NCI-H526 treated with DMSO at 0.1 percent for 48 hours (cell line): ENCODE data around the gene MFAP4.

Experiments
- DNase-seq: peaks from one replicate; lab custom pipeline; 2025; lab: John Stamatoyannopoulos, UW

The MFAP4 gene

GRCh38 chr17:19348081-19348650 is 38.8 kb downstream of the MFAP4 start:
- DNase-seq: no peak

- no peak for DNase-seq
These were observed 39.5 kb downstream of the MFAP4 start for GRCh38 chr17:19347323-19348080.

- DNase-seq: peak; percentile 36
These were observed 40.4 kb downstream of the MFAP4 start for GRCh38 chr17:19346351-19347255.

GRCh38 chr17:19345486-19346350 is 41.3 kb downstream of the MFAP4 start:
- no peak for DNase-seq

- no peak for DNase-seq
These were observed 41.9 kb downstream of the MFAP4 start for GRCh38 chr17:19345067-19345460.

GRCh38 chr17:19344311-19345066 is 42.5 kb downstream of the MFAP4 start:
- no peak for DNase-seq

GRCh38 chr17:19343671-19344151 is 43.3 kb downstream of the MFAP4 start:
- no peak for DNase-seq

GRCh38 chr17:19343256-19343630 is 43.7 kb downstream of the MFAP4 start:
- no peak for DNase-seq

- DNase-seq: no peak
These were observed 44.3 kb downstream of the MFAP4 start for GRCh38 chr17:19342611-19343255.

- DNase-seq: no peak
These were observed 45.1 kb downstream of the MFAP4 start for GRCh38 chr17:19341641-19342610.

GRCh38 chr17:19341211-19341631 is 45.8 kb downstream of the MFAP4 start:
- no peak for DNase-seq

GRCh38 chr17:19339341-19339815 is 47.6 kb downstream of the MFAP4 start:
- peak; percentile 47 for DNase-seq

GRCh38 chr17:19338031-19338990 is 48.7 kb downstream of the MFAP4 start:
- no peak for DNase-seq

- no peak for DNase-seq
These were observed 49.3 kb downstream of the MFAP4 start for GRCh38 chr17:19337712-19338023.

GRCh38 chr17:19336938-19337711 is 49.9 kb downstream of the MFAP4 start:
- DNase-seq: no peak

GRCh38 chr17:19335951-19336631 is 50.9 kb downstream of the MFAP4 start:
- no peak for DNase-seq

GRCh38 chr17:19334331-19334730 is 52.7 kb downstream of the MFAP4 start:
- DNase-seq: no peak
